HepG2 (cell line): Measurements from ENCODE around the gene GEMIN2. TPM values are rescaled to one million over a fixed set of nuclear protein-coding genes. Genes with fewer than 3 reads are reported as not detected.

Experiments used
- HNRNPLL ChIP-seq: fragments of 200-400 bp; formaldehyde crosslinking; IDR thresholded peaks from 2 replicates; pipeline ENCODE4 v1.6.1; 2017; ENCODE audit warnings: mild to moderate bottlenecking, low read depth, low read length; ENCODE audit not compliant: poor library complexity, severe bottlenecking
- MAZ ChIP-seq, 2 experiments: sonication (generic) in 1 of 2; formaldehyde crosslinking in 1 of 2; IDR thresholded peaks; 2 replicates each; pipeline versions ENCODE4 v1.5.0 to v1.6.1; 2012 to 2020; ENCODE audit warnings: low read depth in 2 of 2, mild to moderate bottlenecking in 2 of 2, borderline replicate concordance in 1 of 2, improper control_type of control experiment in 1 of 2, low read length in 1 of 2, missing genetic modification reagents in 1 of 2, moderate library complexity in 1 of 2
- MIER2 ChIP-seq: IDR thresholded peaks from 2 replicates; pipeline ENCODE4 v1.6.1; 2016; ENCODE audit warnings: missing biosample characterization, missing genetic modification reagents
- MYC ChIP-seq: sonication (generic); formaldehyde crosslinking; IDR thresholded peaks from 2 replicates; pipeline ENCODE4 v1.9.0; 2021; ENCODE audit warnings: missing genetic modification reagents, borderline replicate concordance
- NR2F6 ChIP-seq, 2 experiments: IDR thresholded peaks; 2 replicates each; pipeline ENCODE4 v1.6.1; 2016; ENCODE audit warnings: antibody characterized with exemption in 1 of 2, mild to moderate bottlenecking in 1 of 2
- RBFOX2 ChIP-seq: fragments of 200-400 bp; formaldehyde crosslinking; IDR thresholded peaks from 2 replicates; pipeline ENCODE4 v1.6.1; 2017; ENCODE audit warnings: low read depth, mild to moderate bottlenecking, low read length
- SMAD9 ChIP-seq: sonication (generic); formaldehyde crosslinking; IDR thresholded peaks from 2 replicates; pipeline ENCODE4 v1.5.1; 2020; ENCODE audit warnings: mild to moderate bottlenecking, missing genetic modification reagents
- SNRNP70 ChIP-seq: fragments of 200-400 bp; formaldehyde crosslinking; IDR thresholded peaks from 2 replicates; pipeline ENCODE4 v1.6.1; 2017; ENCODE audit warnings: mild to moderate bottlenecking, low read depth, low read length, moderate library complexity
- ZKSCAN8 ChIP-seq: IDR thresholded peaks from 2 replicates; pipeline ENCODE4 v1.6.1; 2016; ENCODE audit warnings: borderline replicate concordance, missing genetic modification reagents, missing compliant biosample characterization
- ZNF781 ChIP-seq: sonication (generic); formaldehyde crosslinking; IDR thresholded peaks from 2 replicates; pipeline ENCODE4 v1.5.1; 2020; ENCODE audit warnings: borderline replicate concordance, mild to moderate bottlenecking, missing genetic modification reagents; ENCODE audit errors: not compliant biosample characterization
- polyA plus RNA-seq, 8 experiments: library from polyadenylated mRNA; depleted of rRNA in 3 of 8; stranded (reverse) in 7 of 8; unstranded in 1 of 8; fragments of >200 nt; fragmentation: Illumina TruSeq in 4 of 8; extraction: Trizol in 4 of 8; gene quantifications; 2 replicates each; pipeline versions ENCODE4 v1.2.1 to v1.2.3, GENCODE V29; 2011 to 2016; ENCODE audit warnings: low read depth in 4 of 8, missing spikeins in 1 of 8, mixed read lengths in 1 of 8; ENCODE audit not compliant: insufficient read depth in 1 of 8
- total RNA-seq, 5 experiments: library from RNA; depleted of rRNA; stranded (reverse); fragments of >200 nt; fragmentation: Illumina TruSeq; extraction: Trizol; gene quantifications; 2 replicates each; pipeline ENCODE4 v1.2.3, GENCODE V29; 2016; ENCODE audit warnings: low read depth in 1 of 5
- TF ChIP-seq, protein P1 (sequence below): sonication (generic); formaldehyde crosslinking; IDR thresholded peaks from 2 replicates; pipeline ENCODE4 v1.8.1; 2023; ENCODE audit warnings: mild to moderate bottlenecking, inconsistent platforms, moderate library complexity, missing genetic modification reagents, borderline replicate concordance
- TF ChIP-seq, protein P2 (sequence below), 2 experiments: sonication (generic) in 1 of 2; formaldehyde crosslinking in 1 of 2; IDR thresholded peaks; 2 replicates each; pipeline versions ENCODE4 v1.6.1 to v1.9.0; 2014 to 2022; ENCODE audit warnings: antibody characterized with exemption in 1 of 2, borderline replicate concordance in 1 of 2, inconsistent platforms in 1 of 2, low read depth in 1 of 2, missing genetic modification reagents in 1 of 2
- TF ChIP-seq, protein P3 (sequence below): sonication (generic); formaldehyde crosslinking; IDR thresholded peaks from 2 replicates; pipeline ENCODE4 v1.8.0; 2022; ENCODE audit warnings: missing genetic modification reagents, mild to moderate bottlenecking, borderline replicate concordance
- TF ChIP-seq, protein P4 (sequence below): sonication (generic); formaldehyde crosslinking; IDR thresholded peaks from 2 replicates; pipeline ENCODE4 v1.8.1; 2022; ENCODE audit warnings: low read depth, mild to moderate bottlenecking, missing genetic modification reagents

Gene GEMIN2
- total and polyA plus RNA-seq, 2 of the 13 experiments (the other 11 are each of a cell fraction or from before 2014, with no cell fraction given), result 54.8 to 110 TPM

DNA sequence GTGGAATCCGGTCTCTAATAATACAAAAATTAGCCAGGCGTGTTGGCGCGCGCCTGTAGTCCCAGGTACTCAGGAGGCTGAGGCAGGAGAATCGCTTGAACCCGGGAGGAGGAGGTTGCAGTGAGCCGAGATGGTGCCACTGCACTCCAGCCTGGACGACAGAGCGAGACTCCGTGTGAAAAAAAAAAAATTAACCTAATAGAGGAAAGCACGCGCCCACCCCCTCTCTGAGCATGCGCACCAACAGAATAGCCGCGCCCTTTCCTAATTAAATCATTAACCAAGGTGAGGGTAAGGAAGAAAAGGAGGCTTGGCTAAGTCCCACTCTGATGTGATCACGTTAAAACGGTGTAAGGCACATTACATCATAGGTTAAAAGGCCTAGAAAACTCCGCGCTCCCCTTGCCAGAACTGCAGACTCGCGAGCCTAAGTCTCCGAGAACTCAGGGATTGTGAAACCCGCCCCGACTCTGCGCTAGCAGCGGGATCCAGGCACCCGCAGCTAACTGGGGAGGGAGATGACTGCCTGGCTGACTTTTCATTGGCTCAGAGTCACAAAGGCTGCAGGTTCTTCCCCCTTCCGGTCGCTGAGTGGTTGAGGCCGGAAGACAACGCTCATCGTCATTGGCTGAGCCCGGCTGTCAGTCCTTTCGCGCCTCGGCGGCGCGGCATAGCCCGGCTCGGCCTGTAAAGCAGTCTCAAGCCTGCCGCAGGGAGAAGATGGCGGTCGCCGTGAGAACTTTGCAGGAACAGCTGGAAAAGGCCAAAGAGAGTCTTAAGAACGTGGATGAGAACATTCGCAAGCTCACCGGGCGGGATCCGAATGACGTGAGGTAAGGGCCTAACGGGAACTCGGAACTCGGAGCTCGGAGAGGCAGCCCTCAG lies 60.7 kb downstream of the GEMIN2 start, which contains the start of gene PNN (continued):
- TF ChIP-seq MYC (CRISPR knock-in tag) (peak; percentile 82), NR2F6 (IDR thresholded peaks at IDR 0.05) (peak; percentile 94), NR2F6 (CRISPR knock-in tag; IDR thresholded peaks at IDR 0.05) (peak; percentile 95), ZNF781 (CRISPR knock-in tag) (peak; percentile 98), HNRNPLL (peak; percentile 97), MAZ (IDR thresholded peaks at IDR 0.05; ENCODE audit: borderline replicate concordance, low read depth, low read length) (peak; percentile 63), MAZ (CRISPR knock-in tag; IDR thresholded peaks at IDR 0.05; ENCODE audit: low read depth) (peak; percentile 93), SNRNP70 (no peak), RBFOX2 (peak; percentile 98), ZKSCAN8 (CRISPR knock-in tag) (peak; percentile 77), MIER2 (CRISPR knock-in tag) (peak; percentile 61), SMAD9 (CRISPR knock-in tag) (peak; percentile 57; the same call in 1 of the 2 replicates)
- TF ChIP-seq, protein P1, sequence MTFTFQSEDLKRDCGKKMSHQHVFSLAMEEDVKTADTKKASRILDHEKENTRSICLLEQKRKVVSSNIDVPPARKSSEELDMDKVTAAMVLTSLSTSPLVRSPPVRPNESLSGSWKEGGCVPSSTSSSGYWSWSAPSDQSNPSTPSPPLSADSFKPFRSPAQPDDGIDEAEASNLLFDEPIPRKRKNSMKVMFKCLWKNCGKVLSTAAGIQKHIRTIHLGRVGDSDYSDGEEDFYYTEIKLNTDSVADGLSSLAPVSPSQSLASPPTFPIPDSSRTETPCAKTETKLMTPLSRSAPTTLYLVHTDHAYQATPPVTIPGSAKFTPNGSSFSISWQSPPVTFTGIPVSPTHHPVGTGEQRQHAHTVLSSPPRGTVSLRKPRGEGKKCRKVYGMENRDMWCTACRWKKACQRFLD (CRISPR knock-in tag), result peak; percentile 97
- TF ChIP-seq, protein P2, sequence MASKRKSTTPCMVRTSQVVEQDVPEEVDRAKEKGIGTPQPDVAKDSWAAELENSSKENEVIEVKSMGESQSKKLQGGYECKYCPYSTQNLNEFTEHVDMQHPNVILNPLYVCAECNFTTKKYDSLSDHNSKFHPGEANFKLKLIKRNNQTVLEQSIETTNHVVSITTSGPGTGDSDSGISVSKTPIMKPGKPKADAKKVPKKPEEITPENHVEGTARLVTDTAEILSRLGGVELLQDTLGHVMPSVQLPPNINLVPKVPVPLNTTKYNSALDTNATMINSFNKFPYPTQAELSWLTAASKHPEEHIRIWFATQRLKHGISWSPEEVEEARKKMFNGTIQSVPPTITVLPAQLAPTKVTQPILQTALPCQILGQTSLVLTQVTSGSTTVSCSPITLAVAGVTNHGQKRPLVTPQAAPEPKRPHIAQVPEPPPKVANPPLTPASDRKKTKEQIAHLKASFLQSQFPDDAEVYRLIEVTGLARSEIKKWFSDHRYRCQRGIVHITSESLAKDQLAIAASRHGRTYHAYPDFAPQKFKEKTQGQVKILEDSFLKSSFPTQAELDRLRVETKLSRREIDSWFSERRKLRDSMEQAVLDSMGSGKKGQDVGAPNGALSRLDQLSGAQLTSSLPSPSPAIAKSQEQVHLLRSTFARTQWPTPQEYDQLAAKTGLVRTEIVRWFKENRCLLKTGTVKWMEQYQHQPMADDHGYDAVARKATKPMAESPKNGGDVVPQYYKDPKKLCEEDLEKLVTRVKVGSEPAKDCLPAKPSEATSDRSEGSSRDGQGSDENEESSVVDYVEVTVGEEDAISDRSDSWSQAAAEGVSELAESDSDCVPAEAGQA (IDR thresholded peaks at IDR 0.05; ENCODE audit: low read depth), result peak; percentile 93
- TF ChIP-seq, protein P2 (CRISPR knock-in tag; IDR thresholded peaks at IDR 0.05; ENCODE audit: borderline replicate concordance), result peak; percentile 94; the same call in 1 of the 2 replicates
- TF ChIP-seq, protein P3, sequence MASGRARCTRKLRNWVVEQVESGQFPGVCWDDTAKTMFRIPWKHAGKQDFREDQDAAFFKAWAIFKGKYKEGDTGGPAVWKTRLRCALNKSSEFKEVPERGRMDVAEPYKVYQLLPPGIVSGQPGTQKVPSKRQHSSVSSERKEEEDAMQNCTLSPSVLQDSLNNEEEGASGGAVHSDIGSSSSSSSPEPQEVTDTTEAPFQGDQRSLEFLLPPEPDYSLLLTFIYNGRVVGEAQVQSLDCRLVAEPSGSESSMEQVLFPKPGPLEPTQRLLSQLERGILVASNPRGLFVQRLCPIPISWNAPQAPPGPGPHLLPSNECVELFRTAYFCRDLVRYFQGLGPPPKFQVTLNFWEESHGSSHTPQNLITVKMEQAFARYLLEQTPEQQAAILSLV, result peak; percentile 90
- TF ChIP-seq, protein P4, sequence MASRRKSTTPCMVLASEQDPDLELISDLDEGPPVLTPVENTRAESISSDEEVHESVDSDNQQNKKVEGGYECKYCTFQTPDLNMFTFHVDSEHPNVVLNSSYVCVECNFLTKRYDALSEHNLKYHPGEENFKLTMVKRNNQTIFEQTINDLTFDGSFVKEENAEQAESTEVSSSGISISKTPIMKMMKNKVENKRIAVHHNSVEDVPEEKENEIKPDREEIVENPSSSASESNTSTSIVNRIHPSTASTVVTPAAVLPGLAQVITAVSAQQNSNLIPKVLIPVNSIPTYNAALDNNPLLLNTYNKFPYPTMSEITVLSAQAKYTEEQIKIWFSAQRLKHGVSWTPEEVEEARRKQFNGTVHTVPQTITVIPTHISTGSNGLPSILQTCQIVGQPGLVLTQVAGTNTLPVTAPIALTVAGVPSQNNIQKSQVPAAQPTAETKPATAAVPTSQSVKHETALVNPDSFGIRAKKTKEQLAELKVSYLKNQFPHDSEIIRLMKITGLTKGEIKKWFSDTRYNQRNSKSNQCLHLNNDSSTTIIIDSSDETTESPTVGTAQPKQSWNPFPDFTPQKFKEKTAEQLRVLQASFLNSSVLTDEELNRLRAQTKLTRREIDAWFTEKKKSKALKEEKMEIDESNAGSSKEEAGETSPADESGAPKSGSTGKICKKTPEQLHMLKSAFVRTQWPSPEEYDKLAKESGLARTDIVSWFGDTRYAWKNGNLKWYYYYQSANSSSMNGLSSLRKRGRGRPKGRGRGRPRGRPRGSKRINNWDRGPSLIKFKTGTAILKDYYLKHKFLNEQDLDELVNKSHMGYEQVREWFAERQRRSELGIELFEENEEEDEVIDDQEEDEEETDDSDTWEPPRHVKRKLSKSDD (CRISPR knock-in tag), result peak; percentile 96
